DMS 273 (cell line): Measurements from ENCODE around the gene ZNF283.
A peak's percentile ranks its signal among the peaks of the same experiment; 100 is the strongest.
"Not testable (repeated sequence)": the region's sequence is repeated elsewhere in the genome, so short reads cannot be mapped to it uniquely, and the experiment has no call there.

ENCODE experiments used
- DNase-seq: peaks from one replicate; lab custom pipeline; 2025; ENCODE audit not compliant: unreplicated experiment; lab: John Stamatoyannopoulos, UW

The ZNF283 gene

DNA sequence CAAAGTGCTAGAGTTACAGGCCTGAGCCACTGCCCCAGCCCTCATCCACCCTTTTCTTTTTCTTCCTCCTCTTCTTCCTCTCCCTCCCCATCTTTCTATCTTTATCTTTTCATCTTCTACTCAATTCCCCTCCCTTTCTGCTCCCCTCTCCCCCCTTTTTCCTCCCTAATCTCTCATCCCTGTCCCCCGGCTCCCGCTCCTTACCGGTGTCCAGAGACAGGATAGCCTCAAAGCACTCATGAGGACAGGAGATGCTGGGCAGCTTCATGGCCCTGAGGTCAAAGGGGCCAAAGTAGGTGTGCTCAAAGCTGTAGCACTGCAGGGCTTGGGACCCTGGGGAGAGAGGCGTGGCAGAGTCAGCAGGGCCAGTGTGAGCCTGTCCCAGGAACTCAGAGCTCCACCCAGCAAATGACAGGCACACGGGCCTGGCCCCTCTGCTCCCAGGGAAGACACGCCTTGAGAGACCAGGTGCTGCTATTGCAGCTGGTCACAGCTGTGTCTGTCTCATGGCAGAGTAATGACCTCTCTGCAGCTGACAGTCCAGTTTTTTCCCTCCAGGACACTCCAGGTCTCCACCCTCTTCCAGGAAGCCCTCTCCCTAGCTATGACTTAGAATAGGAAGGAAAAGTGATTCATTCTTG lies 27.5 kb upstream of the ZNF283 start:
- no peak for DNase-seq

DNA sequence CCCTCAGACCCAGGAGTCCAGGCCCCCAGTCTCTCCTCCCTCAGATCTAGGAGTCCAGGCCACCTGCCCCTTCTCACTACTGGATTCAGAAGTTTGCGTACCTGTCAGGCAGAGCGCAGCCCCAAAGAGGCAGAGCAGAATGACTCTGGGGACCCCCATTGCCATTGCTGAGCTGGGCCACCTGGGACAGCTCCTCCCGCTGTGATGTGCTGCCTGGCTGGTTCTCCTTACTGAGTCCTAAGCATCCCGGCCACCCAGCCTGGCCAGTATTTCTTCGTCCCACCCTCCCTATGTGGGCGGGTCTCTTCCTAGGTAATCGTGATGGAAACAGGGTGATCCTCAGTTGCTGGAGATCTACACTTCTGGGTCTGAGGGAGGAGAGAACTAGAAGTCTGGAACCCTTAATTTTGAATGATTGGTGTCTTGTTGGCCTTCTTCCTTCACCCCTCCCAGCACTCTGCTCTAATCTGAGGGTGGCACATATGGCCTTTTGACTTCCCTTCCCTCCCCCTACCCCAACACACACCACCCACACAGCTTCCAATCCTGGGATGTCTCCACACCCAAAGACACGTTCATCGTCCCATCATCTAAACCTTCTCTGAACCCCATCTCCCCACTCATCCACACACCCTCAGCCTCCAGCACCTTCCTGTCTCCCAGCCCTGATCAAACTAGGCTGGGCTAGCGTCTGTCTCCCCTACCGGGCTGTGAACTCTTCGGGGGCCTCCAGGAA lies 24.7 kb upstream of the ZNF283 start, which contains the start of gene LYPD5:
Gene LYPD5, minus strand, starts transcription at position 232 of the 736 bp plus-strand sequence. Its CDS starts 67 bp downstream, at position 165.
- DNase-seq = no peak

DNA sequence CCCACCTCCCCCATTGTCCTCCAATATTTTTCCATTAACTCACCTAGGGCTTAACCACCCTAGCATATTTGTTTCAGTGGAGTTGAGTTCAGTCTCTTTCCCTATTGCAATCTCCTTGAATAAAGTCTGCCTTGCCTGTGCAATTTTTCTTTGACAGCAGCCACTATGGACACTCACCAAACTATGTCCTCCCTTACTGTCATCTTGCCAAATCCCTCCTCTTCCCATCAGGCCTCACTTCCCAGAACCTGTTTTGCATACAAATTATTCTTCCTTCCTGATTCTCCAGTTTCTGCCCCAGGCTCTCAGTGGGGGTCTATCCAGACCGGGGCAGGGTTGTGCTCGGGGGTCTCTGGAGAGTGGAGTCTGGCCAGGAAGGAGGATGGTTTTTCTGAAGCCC lies 22.7 kb upstream of the ZNF283 start:
- DNase-seq = no peak

DNA sequence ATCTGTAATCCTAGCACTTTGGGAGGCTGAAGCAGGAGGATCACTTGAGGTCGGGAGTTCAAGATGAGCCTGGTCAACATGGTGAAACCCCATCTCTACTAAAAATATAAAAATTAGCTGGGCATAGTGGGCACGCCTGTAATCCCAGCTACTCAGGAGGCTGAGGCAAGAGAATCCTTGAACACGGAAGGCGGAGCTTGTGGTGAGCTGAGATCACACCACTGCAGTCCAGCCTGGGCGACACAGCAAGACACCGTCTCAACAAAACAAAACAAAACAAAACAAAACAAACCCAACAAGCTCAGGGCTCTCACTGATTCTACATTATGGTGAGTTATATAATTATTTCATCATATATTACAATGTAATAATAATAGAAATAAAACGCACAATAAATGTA lies 20.7 kb upstream of the ZNF283 start:
- DNase-seq = not testable (repeated sequence)

DNA sequence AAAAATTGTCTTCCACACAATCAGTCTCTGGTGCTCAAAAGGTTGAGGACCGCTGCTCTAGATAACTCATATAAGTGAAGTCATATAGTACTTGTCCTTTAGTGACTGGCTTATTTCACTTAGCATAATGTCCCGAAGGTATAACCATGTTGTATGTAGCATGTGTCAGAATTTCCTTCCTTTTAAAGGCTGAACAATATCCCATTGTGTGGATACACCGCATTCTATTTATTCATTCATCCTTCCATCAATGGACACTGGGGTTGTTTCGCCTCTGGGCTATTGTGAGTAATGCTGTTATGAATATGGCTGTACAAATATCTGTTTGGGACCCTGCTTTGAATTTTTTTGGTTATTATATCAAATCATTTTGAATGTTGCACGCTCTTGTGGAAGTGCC lies 20.3 kb upstream of the ZNF283 start:
- no peak for DNase-seq

DNA sequence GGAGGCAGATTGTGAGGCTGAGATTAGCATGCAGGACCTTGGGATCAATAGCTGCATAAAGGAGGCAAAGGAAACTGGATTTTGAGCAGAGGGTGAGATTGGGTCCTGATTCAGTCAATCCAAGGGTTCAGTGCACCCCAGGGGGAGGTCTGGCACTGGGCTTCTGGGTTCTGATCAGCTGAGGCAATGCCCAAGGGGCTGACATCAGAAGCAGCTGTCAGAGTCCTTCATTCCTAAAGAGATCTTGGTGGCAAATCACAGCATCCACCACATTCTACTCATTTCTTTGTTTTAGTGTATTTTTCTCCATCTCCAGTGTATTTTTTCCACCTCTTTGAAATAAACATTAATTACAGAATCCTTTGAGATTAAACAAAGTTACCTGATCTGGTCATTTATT lies 19.5 kb upstream of the ZNF283 start:
- no peak for DNase-seq

DNA sequence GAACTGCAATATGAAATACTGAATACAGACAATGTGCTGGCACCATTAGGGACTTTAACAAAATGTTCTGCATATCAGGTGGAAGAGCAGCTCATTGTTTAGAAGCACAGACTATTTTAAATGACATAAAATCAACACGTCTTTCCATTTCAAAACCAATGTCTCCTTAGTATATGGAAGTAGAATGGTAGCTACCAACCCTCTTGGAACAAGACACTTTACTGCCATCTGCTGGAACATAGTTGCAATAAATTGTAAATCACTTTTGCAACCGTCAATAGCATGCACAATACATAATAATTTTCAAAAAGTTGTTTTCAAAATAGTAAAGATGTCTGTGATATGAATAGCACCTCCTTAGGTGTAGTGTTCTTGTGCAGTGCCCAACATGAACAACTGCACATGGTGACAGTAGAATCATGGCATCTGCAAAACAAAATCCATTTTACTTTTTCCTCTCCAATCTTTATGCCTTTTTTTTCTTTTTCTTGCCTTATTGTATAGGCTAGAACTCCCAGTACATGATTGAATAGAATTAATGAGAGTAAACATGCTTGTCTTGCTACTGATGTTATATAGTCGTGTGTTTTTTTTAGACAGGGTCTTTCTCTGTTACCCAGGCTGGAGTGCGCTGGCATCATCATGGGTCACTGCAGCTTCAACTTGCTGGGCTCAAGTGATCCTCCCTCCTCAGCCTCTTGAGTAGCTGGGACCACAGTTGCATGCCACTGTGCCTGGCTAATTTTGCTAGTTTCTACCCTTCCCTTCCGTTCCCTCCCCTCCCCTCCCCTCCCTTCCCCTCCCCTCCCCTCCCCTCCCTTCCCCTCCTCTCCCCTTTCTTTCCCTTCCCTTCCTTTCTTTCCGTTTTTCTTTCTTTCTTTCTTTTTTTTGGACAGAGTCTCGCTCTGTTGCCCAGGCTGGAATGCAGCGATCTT lies 17.1 kb upstream of the ZNF283 start:
- peak; percentile 81 for DNase-seq

DNA sequence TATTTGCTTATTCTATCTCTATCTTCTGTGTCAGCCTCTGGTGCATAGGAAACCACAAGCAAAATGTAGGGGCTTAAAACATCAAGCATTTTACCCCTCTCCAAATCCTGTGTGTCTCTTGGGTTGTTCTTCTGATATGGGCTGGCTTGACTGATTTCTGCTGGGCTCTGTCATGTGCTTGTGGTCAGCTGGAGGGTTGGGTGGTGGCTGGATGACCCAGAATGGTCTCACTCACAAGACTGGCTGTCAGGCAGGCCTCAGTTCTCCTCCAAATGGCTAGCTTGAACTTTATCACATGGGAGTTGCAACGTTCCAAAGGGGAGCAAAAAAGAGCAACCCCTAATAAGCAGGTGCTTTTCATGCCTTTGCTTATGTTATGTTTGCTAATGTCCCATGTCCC lies 15.3 kb upstream of the ZNF283 start:
- DNase-seq = no peak

DNA sequence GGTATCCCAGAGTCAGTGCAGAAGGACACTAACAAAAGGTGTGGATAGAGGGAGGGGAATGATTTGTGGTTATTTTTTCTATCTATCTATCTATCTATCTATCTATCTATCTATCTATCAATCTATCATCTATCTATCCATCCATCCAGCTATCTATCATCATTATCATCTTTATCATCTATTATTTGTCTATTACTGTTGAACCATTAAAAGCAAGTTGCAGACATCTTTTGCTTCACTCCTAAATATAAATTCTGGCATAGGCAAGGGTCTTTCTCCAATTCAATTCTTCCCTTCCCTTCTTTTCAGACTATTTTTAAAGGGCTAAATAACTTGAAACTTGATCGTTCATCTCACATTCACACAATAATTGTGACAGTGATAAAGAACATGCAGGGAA lies 14.9 kb upstream of the ZNF283 start:
- no peak for DNase-seq

DNA sequence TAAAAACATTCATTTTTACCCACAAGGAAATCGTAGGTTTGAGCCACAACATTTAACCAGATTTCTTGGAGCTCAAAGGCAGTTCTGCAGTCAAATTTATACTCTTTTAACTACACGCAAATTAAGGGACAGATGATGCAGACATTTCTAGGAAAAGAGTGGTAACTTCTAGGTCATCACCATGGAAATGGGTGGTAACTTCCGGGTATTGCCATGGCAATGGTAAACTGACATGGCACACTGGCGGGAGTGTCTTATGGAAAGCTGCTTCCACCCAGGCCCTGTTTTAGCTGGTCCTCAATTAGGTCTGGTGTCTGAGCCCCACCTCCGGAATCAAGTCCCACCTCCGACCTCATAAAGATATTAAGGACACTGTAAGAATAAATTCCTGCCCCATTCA lies 14.4 kb upstream of the ZNF283 start:
- no peak for DNase-seq

DNA sequence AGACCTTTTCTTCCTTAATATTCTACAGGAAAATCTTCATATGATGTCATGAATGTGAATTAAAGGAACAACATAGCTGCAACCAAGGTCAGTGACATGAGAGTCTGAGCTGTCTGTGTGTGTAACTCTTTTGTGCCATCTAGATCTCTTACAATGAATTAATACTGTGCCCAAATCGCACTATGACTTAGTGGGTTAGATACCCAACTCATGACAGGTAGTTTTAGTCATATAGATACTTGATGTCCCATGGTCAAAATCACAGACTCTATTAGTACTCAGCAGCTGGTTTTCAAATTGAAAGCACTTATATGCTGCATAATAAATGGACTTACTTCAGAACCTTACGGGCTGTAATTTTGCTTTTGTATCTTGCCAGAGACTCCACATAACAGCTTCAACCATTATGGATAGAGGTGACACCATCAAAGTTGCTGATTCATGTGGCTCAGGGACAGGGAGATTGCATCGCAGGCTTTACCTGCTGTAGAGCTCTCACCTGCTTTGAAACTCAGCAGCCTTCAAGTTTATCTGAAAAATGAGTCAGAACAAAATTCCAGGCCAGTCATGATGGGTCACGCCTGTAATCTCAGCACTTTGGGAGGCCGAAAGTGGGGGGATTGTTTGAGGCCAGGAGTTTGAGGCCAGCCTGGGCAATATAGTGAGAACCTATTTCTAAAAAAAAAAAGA lies 12.3 kb upstream of the ZNF283 start:
- DNase-seq = no peak

DNA sequence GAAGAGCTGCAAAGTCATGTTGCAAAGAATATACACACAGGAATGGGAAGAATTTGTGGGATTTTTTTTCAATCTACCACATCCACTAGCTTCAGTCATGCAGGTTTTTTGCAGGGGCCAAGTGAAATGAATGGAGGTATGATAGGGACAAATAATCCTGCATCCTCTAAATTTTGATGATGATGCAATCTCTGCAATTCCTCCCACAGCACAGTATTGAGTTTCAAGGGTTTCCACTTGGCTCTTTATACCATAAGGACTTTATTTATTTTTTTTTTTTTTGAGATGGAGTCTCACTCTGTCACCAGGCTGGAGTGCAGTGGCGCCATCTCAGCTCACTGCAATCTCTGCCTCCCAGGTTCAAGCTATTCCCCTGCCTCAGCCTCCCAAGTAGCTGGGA lies 9.7 kb upstream of the ZNF283 start:
- not testable (repeated sequence) for DNase-seq

DNA sequence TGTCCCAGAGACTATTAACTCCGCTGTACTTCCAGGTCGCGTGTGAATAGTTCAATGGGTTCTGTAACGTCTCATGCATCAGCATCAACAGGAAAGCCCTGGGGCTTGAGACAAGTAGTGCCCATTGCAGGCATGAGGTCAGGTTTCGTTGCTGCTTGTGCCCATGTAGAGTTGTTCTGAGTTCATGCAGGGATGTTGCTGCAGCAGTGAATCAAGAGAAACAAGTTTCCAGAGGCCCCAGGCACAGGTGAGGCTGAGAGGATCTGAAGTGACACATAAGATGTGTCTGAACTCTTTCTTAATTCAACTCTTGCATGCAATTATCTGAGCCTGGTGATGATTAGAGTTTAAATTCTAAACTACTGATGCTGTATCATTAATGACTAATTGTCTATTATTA lies 8.6 kb upstream of the ZNF283 start:
- DNase-seq = no peak

DNA sequence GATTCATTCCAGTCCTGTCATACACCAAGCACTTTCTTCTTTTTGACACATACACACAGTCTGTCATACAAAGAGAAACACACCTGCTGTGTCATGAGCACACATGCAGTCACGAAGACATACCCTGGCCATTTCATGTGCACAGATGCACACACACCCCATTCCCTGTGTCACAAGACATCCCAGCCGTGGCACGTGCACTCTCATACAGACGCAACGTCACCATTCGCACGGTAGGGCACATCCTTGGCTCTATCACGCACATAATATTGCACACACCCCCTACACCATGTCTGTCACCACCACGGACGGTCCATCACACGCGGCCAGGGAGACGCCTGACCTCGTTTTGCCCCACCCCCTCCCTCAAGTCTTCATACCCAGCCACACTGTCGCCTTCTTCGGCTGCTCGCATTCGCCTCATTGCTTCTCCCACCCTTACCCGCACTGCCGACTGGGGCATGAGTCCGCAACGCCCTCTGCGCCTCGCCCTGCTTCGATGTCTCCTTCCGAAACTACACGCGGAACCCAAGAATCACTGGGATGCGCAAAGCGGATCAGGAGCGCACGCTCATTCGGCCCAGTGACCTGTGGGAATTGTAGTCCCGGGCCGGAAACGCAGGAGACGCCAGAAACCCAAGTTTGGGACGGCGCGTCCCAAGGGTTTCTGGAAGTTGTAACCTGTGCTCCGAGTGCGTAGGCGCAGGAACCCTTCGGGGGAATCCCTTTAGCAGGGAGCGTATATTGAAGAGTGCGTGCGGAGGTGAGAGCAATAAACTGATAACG lies 6.8 kb upstream of the ZNF283 start:
- DNase-seq = peak; percentile 48

DNA sequence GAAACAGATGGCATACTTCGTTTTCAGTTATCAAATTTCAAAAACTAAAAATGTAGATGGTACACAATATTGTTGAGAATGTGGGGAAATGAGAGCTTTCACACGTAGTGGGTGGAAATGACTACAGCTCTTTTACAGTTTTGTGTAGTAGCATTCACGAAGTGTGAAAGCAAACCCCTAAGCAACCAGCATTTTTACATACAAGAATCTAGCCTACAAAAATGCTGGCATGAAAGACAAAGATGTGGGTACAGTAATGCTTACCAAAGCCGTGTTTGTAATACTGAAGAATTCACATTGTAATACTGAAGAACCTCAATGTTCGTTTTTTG lies 6.3 kb upstream of the ZNF283 start:
- DNase-seq = no peak

DNA sequence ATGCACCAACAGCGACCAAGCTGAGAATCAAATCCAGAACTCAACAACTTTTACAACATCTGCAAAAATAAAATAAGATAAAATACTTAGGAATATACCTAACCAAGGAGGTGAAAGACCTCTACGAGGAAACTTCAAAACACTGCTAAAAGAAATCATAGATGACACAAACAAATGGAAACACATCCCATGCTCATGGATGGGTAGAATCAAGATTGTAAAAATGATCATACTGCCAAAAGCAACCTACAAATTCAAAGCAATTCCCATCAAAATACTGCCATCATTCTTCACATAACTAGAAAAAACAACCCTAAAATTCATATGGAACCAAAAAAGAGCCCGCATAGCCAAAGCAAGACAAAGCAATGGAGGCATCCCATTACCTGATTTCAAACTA lies 3.3 kb upstream of the ZNF283 start:
- DNase-seq = not testable (repeated sequence)

DNA sequence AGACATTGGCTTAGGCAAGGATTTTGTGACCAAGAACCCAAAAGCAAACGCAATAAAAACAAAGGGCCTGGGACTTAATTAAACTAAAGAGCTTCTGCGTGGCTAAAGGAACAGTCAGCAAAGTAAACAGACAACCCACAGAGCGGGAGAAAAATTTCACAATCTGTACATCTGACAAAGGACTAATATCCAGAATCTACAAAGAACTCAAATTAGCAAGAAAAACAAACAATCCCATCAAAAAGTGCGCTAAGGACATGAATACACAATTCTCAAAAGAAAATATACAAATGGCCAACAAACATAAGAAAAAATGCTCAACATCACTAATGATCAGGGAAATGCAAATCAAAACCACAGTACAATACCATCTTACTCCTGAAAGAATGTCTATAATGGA lies 2.5 kb upstream of the ZNF283 start:
- not testable (repeated sequence) for DNase-seq

DNA sequence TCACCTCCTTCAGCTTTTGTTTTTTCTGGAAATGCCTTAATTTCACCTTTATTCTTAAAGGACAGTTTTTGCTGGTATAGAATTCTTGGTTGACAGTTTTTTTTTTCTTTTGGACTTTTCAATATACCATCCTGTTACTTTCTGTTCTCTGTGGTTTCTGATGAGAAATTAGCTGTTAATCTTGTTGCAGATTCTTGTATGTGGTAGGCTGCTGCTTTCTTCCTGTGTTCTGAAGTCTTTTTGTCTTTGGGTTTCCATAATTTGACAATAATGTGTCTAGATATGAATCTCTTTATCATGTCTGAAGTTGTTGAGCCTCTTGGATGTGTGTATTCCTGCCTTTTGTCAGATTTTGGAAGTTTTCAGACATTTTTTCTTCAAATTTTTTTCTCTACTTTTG lies 12.0 kb downstream of the ZNF283 start:
- no peak for DNase-seq

DNA sequence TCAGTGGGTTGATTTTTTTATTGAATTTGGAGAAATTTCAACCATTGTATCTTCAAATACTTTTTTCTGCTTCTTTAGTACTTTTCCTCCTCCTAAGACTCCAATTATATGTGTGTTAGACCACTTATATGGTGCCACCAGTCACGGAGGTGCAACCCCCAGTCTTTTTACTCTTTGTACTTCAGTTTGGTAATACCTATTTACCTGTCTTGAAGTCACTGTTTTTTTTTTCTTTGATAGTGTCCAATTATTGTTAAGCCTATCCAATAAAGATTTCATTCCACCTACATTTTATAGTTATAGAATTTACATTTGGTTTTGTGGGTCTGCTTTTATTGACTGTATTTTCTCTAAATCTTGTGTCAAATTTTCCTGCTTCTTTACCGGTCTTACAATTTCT lies 14.9 kb downstream of the ZNF283 start:
- no peak for DNase-seq

DNA sequence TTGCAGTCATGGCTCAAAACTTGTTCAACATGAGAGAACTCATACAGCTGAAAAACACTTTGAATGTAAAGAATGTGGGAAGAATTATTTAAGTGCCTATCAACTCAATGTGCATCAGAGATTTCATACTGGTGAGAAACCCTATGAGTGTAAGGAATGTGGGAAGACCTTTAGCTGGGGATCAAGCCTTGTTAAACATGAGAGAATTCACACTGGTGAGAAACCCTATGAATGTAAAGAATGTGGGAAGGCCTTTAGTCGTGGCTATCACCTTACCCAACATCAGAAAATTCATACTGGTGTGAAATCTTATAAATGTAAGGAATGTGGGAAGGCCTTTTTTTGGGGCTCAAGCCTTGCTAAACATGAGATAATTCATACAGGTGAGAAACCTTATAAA lies 20.1 kb downstream of the ZNF283 start:
- no peak for DNase-seq
